ENCODE measurements around the gene LSAMP.
"Not testable (repeated sequence)": the region's sequence is repeated elsewhere in the genome, so short reads cannot be mapped to it uniquely, and the experiment has no call there.

LSAMP gene

GRCh38 chr3:115772951-115773350 lies 672.3 kb downstream of the LSAMP start:
- no peak for DNase-seq (ENCODE audit: low read depth in 3 of 3, low spot score in 1 of 3)

- DNase-seq (ENCODE audit: low read depth in 3 of 3, low spot score in 1 of 3): no peak
Observed at GRCh38 chr3:115768661-115769060, 676.6 kb downstream of the LSAMP start.

- no peak for DNase-seq (ENCODE audit: low read depth in 3 of 3, low spot score in 1 of 3)
Observed at GRCh38 chr3:115766587-115767482, 678.5 kb downstream of the LSAMP start.

- DNase-seq (ENCODE audit: low read depth in 3 of 3, low spot score in 1 of 3): no peak
Observed at GRCh38 chr3:115761927-115762305, 683.4 kb downstream of the LSAMP start.

- no peak for DNase-seq (ENCODE audit: low read depth in 3 of 3, low spot score in 1 of 3)
Observed at GRCh38 chr3:115760716-115761115, 684.6 kb downstream of the LSAMP start.

GRCh38 chr3:115758076-115758763 lies 687.1 kb downstream of the LSAMP start:
- no peak for DNase-seq (ENCODE audit: low read depth in 3 of 3, low spot score in 1 of 3)

GRCh38 chr3:115752978-115753377 lies 692.3 kb downstream of the LSAMP start:
- DNase-seq (ENCODE audit: low read depth in 3 of 3, low spot score in 1 of 3): not testable (repeated sequence)
